GM23338 (cell line): ENCODE measurements around the gene MORC1.
"Not testable (repeated sequence)": the region's sequence is repeated elsewhere in the genome, so short reads cannot be mapped to it uniquely, and the experiment has no call there.

ENCODE experiments used
- EZH2phosphoT487 ChIP-seq: fragments of 200-600 bp; sonication (generic); IDR thresholded peaks from one replicate; pipeline ENCODE4 v1.8.1; 2018; ENCODE audit warnings: antibody characterized with exemption; ENCODE audit not compliant: unreplicated experiment
- POLR2AphosphoS5 ChIP-seq: IDR thresholded peaks from 2 replicates; pipeline ENCODE4 v1.6.1; 2016; ENCODE audit warnings: antibody characterized with exemption, low read depth
- STAT1 ChIP-seq: IDR thresholded peaks from one replicate; pipeline ENCODE4 v1.6.1; 2016; ENCODE audit warnings: antibody characterized with exemption; ENCODE audit not compliant: unreplicated experiment
- TF ChIP-seq, protein P1 (sequence below), 2 experiments: fragments of 200-600 bp in 1 of 2; sonication (generic) in 1 of 2; conservative IDR thresholded peaks; 2 replicates each; pipeline versions ENCODE4 v1.5.1 to v1.6.1; 2016 to 2017; ENCODE audit warnings: antibody characterized with exemption in 2 of 2, low read depth in 2 of 2, mild to moderate bottlenecking in 2 of 2, moderate library complexity in 1 of 2
- TF ChIP-seq, protein P2 (sequence below): fragments of 250-450 bp; sonication (Bioruptor Pico); IDR thresholded peaks from 2 replicates; pipeline ENCODE4 v1.5.0; 2020; ENCODE audit warnings: mild to moderate bottlenecking, moderate library complexity
- TF ChIP-seq, protein P3 (sequence below): IDR thresholded peaks from one replicate; pipeline ENCODE4 v1.6.1; 2018; ENCODE audit warnings: antibody characterized with exemption; ENCODE audit not compliant: unreplicated experiment

DNA sequence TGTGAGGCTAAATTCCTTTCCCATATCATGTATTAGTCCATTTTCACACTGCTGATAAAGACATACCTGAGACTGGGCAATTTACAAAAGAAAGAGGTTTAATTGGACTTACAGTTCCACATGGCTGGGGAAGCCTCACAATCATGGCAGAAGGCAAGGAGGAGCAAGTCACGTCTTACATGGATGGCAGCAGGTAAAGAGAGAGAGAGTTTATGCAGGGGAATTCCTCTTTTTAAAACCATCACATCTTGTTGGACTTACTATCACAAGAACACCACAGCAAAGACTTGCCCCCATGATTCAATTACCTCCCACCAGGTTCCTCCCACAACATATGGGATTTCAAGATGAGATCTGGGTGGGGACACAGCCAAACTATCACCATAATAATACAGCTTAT, 37.8 kb downstream of the MORC1 start:
- TF ChIP-seq POLR2AphosphoS5, EZH2phosphoT487, STAT1: not testable (repeated sequence)
- TF ChIP-seq, protein P1, sequence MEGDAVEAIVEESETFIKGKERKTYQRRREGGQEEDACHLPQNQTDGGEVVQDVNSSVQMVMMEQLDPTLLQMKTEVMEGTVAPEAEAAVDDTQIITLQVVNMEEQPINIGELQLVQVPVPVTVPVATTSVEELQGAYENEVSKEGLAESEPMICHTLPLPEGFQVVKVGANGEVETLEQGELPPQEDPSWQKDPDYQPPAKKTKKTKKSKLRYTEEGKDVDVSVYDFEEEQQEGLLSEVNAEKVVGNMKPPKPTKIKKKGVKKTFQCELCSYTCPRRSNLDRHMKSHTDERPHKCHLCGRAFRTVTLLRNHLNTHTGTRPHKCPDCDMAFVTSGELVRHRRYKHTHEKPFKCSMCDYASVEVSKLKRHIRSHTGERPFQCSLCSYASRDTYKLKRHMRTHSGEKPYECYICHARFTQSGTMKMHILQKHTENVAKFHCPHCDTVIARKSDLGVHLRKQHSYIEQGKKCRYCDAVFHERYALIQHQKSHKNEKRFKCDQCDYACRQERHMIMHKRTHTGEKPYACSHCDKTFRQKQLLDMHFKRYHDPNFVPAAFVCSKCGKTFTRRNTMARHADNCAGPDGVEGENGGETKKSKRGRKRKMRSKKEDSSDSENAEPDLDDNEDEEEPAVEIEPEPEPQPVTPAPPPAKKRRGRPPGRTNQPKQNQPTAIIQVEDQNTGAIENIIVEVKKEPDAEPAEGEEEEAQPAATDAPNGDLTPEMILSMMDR (conservative IDR thresholded peaks at IDR 0.05; ENCODE audit: low read depth in 2 of 2): not testable (repeated sequence)
- TF ChIP-seq, protein P2, sequence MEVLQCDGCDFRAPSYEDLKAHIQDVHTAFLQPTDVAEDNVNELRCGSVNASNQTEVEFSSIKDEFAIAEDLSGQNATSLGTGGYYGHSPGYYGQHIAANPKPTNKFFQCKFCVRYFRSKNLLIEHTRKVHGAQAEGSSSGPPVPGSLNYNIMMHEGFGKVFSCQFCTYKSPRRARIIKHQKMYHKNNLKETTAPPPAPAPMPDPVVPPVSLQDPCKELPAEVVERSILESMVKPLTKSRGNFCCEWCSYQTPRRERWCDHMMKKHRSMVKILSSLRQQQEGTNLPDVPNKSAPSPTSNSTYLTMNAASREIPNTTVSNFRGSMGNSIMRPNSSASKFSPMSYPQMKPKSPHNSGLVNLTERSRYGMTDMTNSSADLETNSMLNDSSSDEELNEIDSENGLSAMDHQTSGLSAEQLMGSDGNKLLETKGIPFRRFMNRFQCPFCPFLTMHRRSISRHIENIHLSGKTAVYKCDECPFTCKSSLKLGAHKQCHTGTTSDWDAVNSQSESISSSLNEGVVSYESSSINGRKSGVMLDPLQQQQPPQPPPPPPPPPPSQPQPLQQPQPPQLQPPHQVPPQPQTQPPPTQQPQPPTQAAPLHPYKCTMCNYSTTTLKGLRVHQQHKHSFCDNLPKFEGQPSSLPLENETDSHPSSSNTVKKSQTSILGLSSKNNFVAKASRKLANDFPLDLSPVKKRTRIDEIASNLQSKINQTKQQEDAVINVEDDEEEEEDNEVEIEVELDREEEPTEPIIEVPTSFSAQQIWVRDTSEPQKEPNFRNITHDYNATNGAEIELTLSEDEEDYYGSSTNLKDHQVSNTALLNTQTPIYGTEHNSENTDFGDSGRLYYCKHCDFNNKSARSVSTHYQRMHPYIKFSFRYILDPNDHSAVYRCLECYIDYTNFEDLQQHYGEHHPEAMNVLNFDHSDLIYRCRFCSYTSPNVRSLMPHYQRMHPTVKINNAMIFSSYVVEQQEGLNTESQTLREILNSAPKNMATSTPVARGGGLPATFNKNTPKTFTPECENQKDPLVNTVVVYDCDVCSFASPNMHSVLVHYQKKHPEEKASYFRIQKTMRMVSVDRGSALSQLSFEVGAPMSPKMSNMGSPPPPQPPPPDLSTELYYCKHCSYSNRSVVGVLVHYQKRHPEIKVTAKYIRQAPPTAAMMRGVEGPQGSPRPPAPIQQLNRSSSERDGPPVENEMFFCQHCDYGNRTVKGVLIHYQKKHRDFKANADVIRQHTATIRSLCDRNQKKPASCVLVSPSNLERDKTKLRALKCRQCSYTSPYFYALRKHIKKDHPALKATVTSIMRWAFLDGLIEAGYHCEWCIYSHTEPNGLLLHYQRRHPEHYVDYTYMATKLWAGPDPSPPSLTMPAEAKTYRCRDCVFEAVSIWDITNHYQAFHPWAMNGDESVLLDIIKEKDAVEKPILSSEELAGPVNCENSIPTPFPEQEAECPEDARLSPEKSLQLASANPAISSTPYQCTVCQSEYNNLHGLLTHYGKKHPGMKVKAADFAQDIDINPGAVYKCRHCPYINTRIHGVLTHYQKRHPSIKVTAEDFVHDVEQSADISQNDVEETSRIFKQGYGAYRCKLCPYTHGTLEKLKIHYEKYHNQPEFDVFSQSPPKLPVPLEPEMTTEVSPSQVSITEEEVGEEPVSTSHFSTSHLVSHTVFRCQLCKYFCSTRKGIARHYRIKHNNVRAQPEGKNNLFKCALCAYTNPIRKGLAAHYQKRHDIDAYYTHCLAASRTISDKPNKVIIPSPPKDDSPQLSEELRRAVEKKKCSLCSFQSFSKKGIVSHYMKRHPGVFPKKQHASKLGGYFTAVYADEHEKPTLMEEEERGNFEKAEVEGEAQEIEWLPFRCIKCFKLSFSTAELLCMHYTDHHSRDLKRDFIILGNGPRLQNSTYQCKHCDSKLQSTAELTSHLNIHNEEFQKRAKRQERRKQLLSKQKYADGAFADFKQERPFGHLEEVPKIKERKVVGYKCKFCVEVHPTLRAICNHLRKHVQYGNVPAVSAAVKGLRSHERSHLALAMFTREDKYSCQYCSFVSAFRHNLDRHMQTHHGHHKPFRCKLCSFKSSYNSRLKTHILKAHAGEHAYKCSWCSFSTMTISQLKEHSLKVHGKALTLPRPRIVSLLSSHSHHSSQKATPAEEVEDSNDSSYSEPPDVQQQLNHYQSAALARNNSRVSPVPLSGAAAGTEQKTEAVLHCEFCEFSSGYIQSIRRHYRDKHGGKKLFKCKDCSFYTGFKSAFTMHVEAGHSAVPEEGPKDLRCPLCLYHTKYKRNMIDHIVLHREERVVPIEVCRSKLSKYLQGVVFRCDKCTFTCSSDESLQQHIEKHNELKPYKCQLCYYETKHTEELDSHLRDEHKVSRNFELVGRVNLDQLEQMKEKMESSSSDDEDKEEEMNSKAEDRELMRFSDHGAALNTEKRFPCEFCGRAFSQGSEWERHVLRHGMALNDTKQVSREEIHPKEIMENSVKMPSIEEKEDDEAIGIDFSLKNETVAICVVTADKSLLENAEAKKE: not testable (repeated sequence)
- TF ChIP-seq, protein P3, sequence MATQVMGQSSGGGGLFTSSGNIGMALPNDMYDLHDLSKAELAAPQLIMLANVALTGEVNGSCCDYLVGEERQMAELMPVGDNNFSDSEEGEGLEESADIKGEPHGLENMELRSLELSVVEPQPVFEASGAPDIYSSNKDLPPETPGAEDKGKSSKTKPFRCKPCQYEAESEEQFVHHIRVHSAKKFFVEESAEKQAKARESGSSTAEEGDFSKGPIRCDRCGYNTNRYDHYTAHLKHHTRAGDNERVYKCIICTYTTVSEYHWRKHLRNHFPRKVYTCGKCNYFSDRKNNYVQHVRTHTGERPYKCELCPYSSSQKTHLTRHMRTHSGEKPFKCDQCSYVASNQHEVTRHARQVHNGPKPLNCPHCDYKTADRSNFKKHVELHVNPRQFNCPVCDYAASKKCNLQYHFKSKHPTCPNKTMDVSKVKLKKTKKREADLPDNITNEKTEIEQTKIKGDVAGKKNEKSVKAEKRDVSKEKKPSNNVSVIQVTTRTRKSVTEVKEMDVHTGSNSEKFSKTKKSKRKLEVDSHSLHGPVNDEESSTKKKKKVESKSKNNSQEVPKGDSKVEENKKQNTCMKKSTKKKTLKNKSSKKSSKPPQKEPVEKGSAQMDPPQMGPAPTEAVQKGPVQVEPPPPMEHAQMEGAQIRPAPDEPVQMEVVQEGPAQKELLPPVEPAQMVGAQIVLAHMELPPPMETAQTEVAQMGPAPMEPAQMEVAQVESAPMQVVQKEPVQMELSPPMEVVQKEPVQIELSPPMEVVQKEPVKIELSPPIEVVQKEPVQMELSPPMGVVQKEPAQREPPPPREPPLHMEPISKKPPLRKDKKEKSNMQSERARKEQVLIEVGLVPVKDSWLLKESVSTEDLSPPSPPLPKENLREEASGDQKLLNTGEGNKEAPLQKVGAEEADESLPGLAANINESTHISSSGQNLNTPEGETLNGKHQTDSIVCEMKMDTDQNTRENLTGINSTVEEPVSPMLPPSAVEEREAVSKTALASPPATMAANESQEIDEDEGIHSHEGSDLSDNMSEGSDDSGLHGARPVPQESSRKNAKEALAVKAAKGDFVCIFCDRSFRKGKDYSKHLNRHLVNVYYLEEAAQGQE: not testable (repeated sequence)
